ENCODE results near the gene PPP1R15B. TPM values are rescaled to one million over a fixed set of nuclear protein-coding genes. Genes with fewer than 3 reads are reported as not detected.
A peak's percentile ranks its signal among the peaks of the same experiment; 100 is the strongest.

PPP1R15B gene
- total RNA-seq, 2 donors from 2014 or later = 22.1 to 37.5 TPM

DNA sequence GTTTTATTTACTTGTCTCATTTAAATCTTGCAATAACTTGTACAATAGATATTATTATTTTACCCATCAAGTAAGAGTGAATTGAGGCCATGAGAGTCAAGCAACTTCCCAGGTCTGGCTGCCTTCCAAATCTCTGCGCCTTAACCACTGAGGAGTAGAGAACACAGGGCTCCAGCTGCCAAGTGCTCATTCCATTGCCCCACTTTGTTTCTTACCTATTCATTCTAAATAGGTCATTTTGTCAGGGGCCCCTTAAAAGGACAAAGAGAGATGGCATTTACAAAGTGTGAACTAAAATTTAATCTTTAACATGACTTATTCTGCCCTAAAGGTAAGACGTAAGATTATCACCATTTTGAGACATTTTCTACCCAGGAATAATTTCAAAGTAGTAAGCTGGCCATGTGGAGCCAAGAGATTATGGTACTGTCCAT is 3.5 kb downstream of the PPP1R15B start:
- intact Hi-C loops (cut with DNase I) = no loop called here
- peak; percentile 83 for DNase-seq
- ATAC-seq = no peak

DNA sequence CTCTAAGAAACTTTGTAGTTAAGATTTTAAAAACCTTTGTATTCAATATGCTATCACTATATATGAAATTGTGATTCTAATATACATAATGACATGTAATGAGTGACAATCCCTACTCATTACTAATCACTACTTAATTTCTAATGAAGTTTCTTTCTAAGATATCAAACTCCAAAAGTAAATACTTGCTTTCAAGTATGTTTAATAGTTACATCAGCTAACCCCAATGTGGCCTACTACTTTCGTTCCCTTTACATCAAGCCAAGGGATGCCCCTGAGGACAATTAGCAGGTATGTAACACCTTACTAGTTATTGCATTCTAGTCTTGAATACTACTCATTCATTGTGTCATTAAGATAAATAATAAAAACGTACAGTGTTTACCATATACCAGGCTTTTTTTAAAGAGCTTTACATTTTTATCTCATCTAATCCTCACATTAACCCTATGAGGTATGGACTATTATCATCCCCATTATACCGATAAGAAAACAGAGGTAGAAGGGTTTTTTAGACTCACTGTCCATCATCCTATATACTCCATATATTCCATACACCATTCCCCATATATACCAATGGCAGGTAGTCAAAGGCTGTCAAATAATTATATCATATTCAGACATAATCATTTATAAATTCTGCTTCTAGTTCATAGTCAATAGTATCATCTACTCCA is 4.2 kb downstream of the PPP1R15B start:
- intact Hi-C loops (cut with DNase I) = no loop called here
- no peak for ATAC-seq
- no peak for DNase-seq

DNA sequence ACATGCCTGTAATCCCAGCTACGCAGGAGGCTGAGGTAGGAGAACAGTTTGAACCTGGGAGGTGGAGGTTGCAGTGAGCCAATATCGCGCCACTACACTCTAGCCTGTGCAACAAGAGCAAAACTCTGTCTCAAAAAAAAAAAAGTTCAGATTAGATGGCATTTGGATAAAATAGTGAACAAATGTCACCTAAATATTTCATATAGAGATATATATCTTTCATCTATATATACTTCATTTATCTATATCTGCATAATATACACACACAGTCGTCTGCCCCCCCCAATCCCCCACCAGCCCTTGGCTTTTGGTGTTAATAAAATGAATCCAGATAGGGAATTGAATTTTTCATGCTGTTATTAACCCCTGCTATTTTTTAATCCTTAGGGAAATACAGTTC is 5.0 kb downstream of the PPP1R15B start:
- DNase-seq = no peak
- ATAC-seq = no peak
- intact Hi-C loops (cut with DNase I) = no loop called here

DNA sequence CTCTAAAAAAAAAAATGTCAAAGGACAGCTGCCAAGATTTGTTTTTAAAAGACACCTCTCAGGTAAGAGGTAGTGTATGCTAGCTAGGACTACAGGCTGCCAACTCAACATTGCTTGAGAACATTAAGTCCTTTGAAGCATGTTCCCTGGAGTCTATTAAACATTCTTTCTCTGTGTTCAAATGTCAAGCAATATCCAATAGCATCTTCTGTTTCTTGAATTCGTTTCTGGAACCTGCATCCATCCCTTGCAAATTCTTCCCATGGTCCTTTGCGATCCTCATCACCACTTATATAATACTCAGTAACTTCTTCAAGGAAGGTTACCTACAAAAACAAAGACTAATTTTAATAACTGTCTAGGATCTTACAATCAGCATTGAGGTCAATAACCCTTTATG is 5.6 kb downstream of the PPP1R15B start:
- intact Hi-C loops (cut with DNase I) = no loop called here
- no peak for ATAC-seq
- DNase-seq = no peak

DNA sequence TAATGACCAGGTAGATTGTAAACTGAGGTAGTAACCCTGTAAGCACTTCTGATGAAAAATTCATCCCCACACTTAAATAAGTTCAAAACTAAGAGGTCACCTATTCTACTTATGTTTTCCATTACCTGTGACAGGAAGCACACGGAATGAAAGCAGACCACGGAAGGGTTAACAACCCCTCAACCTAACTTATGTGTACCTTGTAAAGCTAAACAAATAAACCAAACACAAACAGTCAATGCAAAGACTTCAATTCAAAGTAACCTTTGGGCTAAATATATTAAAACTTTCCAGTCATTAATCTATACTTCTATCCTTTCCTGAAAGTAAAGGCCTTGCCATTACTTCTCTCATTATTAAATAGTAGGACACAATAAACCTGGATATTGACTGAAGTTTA is 7.0 kb downstream of the PPP1R15B start:
- ATAC-seq (no peak), DNase-seq (no peak)

DNA sequence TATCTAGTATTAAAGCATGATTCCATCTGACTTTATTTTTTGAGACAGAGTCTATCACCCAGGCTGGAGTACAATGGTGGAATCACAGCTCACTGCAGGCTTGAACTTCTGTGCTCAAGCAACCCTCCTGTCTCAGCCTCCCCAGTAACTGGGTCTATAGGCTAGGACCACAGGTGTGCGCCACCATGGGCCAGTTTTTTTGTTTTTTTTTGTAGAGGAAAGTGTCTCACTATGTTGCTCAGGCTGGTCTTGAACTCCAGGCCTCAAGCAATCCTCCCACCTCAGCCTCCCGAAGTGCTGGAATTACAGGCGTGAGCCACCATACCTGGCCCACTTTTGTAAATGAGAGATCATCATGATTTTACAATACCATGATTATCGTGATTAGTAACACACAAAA is 9.2 kb downstream of the PPP1R15B start:
- intact Hi-C loops (cut with DNase I) = no loop called here
- DNase-seq (no peak), ATAC-seq (no peak)

More for the DNA sequence above, 7.0 kb downstream of the PPP1R15B start:
- intact Hi-C loops (cut with DNase I) = no loop called here

DNA sequence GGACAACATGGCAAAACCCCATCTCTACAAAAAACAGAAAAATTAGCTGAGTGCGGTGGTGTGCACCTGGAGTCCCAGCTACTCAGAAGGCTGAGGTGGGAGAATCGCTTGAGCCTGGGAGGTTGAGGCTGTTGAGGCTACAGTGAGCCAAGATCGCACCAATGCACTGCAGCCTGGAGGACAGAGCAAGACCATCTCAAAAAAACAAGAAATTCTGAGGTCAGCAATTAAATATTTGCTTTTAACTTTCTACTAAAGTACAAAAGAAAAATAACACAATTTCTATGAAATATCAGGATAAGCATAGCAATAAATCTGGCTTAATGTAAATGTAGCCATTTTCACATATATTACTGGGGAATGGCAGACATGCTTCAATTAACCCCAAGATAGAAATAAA is 9.9 kb downstream of the PPP1R15B start:
- intact Hi-C loops (cut with DNase I) = no loop called here
- DNase-seq (no peak), ATAC-seq (no peak)

DNA sequence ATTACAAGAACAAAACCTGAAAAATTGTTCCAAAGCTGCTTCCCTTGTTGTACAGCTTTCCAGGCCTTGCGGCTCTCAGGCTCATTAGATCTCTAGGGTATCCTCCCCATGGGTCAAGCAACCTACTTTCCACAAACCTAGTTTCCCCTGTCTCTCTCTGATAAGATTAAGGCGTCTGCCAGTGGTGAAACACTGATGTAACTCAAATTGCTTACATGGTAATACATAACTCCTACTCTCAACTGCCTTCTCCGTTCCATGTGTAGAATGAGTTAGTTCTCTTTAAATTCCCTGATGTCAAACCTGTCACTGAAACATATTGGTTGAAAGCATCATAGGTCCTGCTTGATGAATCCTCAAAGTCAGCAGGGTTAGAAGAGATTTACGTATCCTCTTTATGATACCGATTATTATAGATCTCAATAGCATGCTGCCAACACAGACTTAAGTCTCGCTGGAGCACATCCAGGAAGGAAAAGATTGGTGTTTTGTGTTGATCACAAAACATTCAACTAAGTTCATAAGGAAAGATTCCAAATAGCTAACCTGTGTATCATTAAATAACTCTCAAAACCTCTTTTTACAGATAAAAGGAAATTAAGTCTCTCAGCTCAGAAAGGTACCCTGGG is 10.6 kb downstream of the PPP1R15B start:
- no peak for DNase-seq
- intact Hi-C loops (cut with DNase I) = no loop called here
- peak in 1 of 2 donors; percentile 23 for ATAC-seq

DNA sequence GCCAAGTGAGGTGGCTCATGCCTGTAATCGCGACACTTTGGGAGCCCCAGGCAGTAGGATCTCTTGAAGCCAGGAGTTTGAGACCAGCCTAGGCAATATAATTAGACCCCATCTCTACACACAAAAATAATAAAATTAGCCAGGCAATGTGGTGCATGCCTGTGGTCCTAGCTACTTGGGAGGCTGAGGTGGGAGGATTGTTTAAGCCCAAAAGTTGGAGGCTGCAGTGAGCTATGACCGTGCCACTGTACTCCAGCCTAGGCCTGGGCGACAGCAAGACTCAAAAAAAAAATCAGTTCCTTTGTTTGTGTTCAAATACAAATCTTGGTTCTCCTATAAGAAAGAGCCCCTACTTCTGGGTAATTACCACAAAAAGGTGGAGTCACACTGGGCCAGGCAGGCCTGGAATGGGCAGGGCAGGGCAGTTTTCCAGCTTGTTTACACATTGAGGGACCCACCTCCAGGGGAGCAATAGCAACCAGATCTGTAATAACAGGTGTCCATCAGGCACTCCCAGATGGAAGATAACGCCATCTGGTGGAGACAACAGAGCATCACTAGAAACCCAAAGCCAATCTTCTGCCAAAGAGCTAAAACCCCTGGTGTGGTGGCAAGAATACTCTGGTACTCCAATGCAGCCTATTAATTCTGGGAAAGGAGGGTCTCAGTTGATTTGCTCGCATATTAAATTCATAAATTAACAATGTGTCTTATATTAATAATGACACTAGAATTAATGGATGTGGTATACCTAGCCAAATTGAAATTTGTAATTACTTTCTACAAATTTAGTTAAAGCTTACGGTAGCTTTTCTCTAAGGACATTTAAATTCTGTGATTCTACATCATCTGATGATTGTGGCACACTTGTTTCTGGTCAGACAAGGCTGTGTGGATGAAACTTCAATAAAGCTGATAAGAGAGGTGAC is 13.2 kb downstream of the PPP1R15B start:
- peak; percentile 75 to 84 for ATAC-seq
- DNase-seq = peak; percentile 44
- intact Hi-C loops (cut with DNase I) = no loop called here

DNA sequence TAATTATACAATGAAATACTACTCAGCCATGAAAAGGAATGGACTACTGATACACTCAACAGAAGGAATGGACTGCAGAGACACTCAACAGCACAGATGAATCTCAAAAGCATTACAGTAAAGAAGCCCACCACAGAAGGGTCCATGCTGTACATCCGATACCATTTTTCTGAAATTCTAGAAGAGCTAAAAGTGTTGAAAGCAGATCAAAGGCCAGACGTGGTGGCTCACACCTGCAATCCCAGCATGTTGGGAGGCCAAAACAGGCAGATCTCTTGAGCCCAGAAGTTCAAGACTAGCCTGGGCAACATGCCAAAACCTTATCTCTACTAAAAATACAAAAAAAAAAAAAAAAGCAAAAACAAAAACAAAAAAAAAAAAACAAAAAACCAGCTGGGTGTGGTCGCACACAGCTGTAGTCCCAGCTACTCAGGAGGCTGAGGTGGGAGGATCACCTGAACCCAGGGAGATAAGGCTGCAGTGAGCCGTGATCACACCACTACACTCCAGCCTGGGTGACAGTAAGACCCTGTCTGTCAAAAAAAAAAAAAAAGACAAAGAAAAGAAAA is 15.5 kb downstream of the PPP1R15B start:
- DNase-seq (no peak), ATAC-seq (no peak)
- intact Hi-C loops (cut with DNase I) = no loop called here

DNA sequence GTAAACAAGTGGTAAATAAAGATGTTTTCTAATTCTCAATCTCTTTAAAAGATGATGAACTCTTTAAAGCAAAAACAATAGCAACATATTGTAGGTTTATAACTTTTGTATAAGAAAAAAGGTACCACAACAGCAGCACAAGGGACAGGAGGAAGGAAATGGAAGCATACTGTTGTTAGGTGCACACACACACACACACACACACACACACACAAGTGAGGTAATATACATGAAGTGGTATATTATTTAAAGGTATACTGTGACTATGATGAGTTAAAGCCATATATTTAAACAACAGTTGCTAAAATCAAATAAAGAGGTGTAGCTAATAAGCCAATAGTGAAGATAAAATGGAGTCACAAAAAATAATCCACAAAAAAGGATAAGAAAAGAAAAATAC is 20.0 kb downstream of the PPP1R15B start:
- intact Hi-C loops (cut with DNase I) = no loop called here
- no peak for ATAC-seq
- DNase-seq = no peak

DNA sequence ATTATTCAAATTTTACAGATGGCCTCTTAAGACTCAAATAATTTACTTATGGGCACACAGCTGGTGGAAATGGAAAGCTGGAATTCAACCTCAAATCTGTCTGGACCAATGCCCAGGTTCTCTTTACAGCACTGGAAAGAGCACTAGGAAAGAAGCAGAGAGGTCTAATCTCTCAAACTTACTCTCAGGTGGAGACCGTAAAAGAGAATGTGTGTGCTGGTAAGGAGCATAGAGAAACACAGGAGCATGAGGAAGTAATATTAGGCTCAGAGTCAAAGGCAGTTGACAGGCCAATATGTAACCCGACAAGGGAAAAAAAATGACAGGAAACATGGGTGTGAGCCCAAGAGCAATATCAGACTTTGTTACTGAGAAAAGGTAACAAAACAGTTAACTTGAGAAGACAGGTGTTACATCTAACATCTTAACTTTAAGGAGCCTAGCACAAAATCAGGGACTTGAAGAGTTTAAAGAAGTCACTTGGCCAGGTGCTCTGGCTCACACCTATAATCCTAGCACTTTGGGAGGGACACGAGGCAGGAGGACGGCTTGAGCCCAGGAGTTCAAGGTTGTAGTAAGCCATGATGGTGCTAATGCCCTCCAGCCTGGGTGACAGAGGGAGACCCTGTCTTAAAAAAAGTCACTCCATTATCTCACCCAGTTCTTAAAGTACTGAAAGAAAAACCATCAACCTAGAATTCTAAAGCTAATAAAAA is 20.7 kb downstream of the PPP1R15B start:
- intact Hi-C loops (cut with DNase I) = no loop called here
- DNase-seq = no peak
- no peak for ATAC-seq

DNA sequence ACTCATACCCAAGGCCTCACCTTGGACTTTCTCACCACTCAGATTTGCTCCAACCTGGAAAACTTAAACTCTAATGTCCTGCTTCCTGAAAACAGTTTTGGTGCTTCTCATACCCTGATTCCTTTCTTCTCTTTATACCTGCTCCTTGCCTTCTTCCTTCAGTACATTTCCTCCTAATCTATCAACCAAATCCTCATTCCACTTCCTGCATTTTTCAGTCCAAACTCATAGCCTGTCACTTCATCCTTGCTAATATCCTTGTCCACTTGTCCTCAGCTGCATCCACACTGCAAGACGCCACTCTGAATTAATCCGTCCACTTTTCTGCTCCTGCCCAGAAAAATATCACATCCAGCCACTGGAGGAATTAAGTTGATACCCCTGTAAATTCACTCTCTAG is 25.9 kb downstream of the PPP1R15B start:
- ATAC-seq (no peak), DNase-seq (no peak)
- intact Hi-C loops (cut with DNase I) = no loop called here

DNA sequence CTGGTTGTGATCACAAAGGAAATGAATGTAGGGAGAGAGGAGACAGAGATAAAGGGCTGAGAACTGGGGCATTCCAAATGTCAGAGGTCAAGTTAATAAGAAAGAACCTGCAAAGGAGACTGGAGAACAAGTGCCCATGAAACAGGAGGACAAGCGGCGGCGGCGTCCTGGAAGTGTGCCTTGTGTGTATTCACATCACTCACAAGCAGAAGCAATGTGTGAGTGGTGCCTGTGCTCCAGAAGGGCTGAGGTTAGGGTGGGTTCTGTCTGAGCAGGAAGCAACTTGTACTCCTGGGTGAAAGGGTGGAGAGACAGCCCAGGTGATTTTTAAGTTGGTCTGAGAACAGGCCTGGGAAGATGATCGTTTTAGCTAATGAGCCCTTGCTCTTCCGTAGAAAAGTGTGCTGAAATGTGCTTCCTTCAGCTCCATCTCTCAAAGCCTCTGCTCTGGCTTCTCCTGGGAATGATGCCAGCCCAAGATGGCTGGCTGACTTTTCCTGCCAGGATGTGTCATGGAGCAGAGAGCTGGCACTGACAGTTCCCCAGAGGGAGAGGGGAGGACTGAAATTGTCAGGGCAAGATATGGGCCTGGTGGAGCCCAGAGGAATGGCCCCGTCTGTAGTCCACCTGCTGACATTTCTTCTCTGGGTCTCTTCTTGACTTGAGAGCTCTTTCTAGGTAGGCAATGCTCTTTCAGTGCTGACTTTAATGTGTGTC is 26.8 kb downstream of the PPP1R15B start:
- ATAC-seq = peak; percentile 83 to 89
- DNase-seq = peak; percentile 69
- intact Hi-C loops (cut with DNase I) = no loop called here

DNA sequence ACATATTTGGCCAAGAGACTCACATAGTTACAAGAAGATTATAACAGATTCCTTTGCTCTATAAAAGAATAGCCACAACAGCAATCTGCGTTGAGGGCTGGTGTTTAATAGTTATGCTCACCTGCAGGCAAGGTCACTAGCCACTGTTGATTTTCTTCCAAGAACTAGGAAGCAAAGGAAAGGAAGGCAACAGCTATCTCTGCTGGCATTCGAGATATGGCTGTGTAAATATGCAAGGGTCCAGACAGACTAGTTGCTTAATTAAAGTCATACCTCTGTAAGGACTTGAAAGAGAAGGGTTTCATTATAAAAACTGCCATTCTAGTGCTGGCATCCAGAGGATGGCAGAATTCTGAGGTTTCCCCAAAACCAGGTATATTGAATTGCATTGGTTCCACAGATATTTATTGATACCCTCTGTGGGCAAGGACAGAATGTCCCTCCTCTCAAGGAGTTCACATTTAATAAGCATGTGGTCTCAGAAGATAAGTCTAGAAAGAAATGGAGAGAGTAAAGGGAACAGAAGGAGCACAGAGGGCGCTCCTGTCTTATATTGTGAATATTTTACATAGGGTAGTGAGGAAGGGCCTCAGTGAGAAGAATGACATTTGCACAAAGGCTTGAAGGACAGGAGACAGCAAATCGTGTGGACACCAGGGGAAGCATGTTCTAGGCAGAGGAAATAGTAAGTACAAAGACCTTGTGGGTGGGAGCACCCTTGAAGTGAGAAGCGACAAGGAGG is 28.3 kb downstream of the PPP1R15B start:
- no peak for DNase-seq
- no peak for ATAC-seq
- intact Hi-C loops (cut with DNase I) = no loop called here

DNA sequence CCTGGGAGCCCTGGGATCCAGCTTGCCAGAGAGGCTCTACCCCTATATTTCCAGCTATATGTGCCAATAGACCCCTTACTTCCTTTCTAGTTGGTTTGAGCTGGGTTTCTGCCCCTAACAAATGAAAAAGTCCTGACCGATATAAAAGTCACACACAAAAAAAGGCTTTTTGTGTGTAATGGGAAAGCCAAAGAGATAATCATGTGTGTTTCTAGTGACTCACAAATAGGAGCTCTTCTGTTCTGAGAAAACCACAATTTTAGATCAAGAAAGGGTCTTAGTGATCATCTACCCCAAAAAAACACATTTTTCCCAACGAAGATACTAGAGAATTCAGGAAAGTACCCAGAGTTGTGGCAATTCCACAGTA is 28.9 kb downstream of the PPP1R15B start:
- no peak for DNase-seq
- intact Hi-C loops (cut with DNase I) = no loop called here
- ATAC-seq = no peak

DNA sequence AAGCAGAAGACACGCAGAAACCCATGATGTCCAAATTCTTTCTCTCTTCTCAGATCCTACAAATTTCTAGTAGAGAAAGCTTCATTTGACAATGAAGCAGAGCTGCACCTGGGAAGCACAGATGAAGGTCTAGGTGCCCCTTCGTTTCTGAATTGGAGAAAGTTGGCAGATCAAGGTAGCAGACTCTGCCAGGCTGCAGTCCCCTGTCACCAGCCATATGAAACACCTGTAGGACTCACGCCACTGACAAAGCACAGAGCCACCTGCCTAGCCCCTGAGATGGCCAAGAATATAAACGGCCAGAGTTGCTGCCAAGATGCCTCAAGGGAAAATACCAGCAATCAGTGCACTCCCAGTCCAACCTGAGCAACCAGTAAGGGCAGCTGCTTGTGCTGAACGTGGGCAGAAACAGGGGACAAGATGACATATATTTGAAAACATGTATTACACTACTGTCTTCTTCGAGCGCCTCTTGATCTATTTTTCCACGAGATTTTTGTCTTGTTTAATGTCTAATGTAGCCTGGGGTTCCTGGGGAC is 31.3 kb downstream of the PPP1R15B start:
- ATAC-seq (no peak), DNase-seq (no peak)
- intact Hi-C loops (cut with DNase I) = no loop called here

All from left cardiac atrium (tissue), 4 donors.